ENCODE data around the gene TOX4. TPM values are rescaled to one million over a fixed set of nuclear protein-coding genes. Genes with fewer than 3 reads are reported as not detected.

TOX4 gene
- total RNA-seq, 4 donors from 2014 or later, result 36.2 to 51.3 (median 48.4) TPM

- peaks cover 0 to 65% (median 31%) of the 10 kb centered on the region in 3 donors for H3K36me3 ChIP-seq
- TF ChIP-seq POLR2A (IDR thresholded peaks at IDR 0.05) (no peak), CTCF (IDR thresholded peaks at IDR 0.05) (no peak)
Measured at GRCh38 chr14:21486640-21487087, 9.7 kb downstream of the TOX4 start.

DNA sequence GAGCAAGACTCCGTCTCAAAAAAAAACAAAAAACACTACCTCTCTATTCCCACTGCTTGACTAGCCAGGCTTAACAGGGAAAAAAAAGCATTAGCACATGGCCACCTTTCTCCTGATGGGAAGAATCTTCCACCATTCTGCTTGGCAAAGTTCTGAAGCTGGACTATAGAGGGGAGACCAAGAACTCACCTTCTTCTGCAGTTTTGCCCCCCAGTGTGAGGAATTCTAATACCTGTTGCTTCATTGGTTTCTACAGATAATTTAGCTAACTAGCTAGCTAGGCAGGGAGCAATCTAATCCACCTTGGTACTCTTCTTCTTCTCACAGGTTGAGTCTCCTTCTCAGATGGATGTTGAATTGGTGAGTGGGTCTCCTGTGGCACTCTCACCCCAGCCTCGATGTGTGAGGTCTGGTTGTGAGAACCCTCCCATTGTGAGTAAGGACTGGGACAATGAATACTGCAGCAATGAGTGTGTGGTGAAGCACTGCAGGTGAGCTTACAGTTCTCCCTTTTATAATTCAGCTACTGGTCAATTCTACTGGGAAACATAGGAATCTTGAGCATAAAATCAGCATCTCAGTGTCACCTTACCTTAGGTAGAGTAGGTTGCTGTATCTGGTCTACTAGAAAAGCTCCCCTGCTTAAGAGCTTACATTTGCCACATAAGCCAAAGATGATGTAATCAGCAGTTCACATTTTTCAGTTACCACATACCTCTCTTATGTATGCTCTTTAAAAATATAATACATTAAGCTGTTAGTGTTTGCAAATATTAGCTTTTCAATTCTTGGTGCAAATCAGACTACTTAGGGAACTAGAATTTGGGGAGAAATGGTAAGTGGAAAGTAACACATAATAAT, 18.1 kb downstream of the TOX4 start:
- WGBS, 2 donors, result 62 to 69% methylated on average over 2 of the region's 2 CpGs
- H3K9me3 ChIP-seq, result no peaks in the 10 kb centered on the region

More at GRCh38 chr14:21486640-21487087, 9.7 kb downstream of the TOX4 start:
- WGBS, 2 donors, result 61 to 76% methylated on average over 1 of the region's 1 CpG
- H3K4me1 ChIP-seq, result no peaks in the 10 kb centered on the region
- no peak for DNase-seq
- intact Hi-C loops (cut with DNase I), result no loop called here
- H3K27me3 ChIP-seq, result no peaks in the 10 kb centered on the region
- H3K27ac ChIP-seq, result no peak overlapping the region
- H3K4me3 ChIP-seq, result no peak overlapping the region
- no peaks in the 10 kb centered on the region for H3K9me3 ChIP-seq

GRCh38 chr14:21496453-21496852, 19.5 kb downstream of the TOX4 start:
- WGBS, 2 donors, result 64 to 90% methylated on average over 1 to 2 of the region's 2 CpGs
- intact Hi-C loops (cut with DNase I), result loop anchor here (10.0 kb wide), 1 partner anchor 58 kb away; no protein-coding TSS in a partner anchor
- no peak for TF ChIP-seq CTCF (IDR thresholded peaks at IDR 0.05)
- no peak for TF ChIP-seq POLR2A (IDR thresholded peaks at IDR 0.05)
- Histone ChIP-seq H3K9me3 (no peaks in the 10 kb centered on the region), H3K27me3 (no peaks in the 10 kb centered on the region), H3K4me1 (no peaks in the 10 kb centered on the region), H3K36me3 (peaks cover 29 to 100% (median 54%) of the 10 kb centered on the region in 3 donors), H3K27ac (no peak overlapping the region), H3K4me3 (no peak overlapping the region)
- DNase-seq, result no peak

More for the DNA sequence above, 18.1 kb downstream of the TOX4 start:
- DNase-seq, result no peak
- TF ChIP-seq POLR2A (IDR thresholded peaks at IDR 0.05), result no peak
- no peak for TF ChIP-seq CTCF (IDR thresholded peaks at IDR 0.05)
- Histone ChIP-seq H3K4me3 (no peak overlapping the region), H3K4me1 (no peaks in the 10 kb centered on the region), H3K27ac (no peak overlapping the region), H3K27me3 (no peaks in the 10 kb centered on the region), H3K36me3 (peaks cover 29 to 100% (median 66%) of the 10 kb centered on the region in 3 donors)
- intact Hi-C loops (cut with DNase I), result loop anchor here (10.0 kb wide), 1 partner anchor 60 kb away; no protein-coding TSS in a partner anchor

GRCh38 chr14:21498540-21499526, 21.8 kb downstream of the TOX4 start:
- intact Hi-C loops (cut with DNase I), result loop anchor here (10.0 kb wide), 1 partner anchor 56 kb away; no protein-coding TSS in a partner anchor
- H3K4me3 ChIP-seq, result no peak overlapping the region
- peaks cover 0 to 4% (median 0%) of the 10 kb centered on the region in 3 donors for H3K4me1 ChIP-seq
- no peaks in the 10 kb centered on the region for H3K9me3 ChIP-seq
- 57 to 63% methylated on average over 5 of the region's 5 CpGs for WGBS, 2 donors
- peaks cover 28 to 99% (median 45%) of the 10 kb centered on the region in 3 donors for H3K36me3 ChIP-seq
- H3K27me3 ChIP-seq, result no peaks in the 10 kb centered on the region
- TF ChIP-seq POLR2A (IDR thresholded peaks at IDR 0.05) (no peak), CTCF (IDR thresholded peaks at IDR 0.05) (peak; percentile 22 to 61 (median 38))
- DNase-seq, result no peak
- H3K27ac ChIP-seq, result no peak overlapping the region
